ENCODE data around the gene RSF1. TPM values are rescaled to one million over a fixed set of nuclear protein-coding genes. Genes with fewer than 3 reads are reported as not detected.

Gene RSF1
- total RNA-seq, 1 experiment from 2014 or later: 10.6 TPM

- H3K27me3 ChIP-seq (replicated peaks): no peaks in the 10 kb centered on the region
- peaks cover 5% of the 10 kb centered on the region; the same call in 1 of the 2 replicates for H3K4me1 ChIP-seq (replicated peaks)
- peaks cover 5% of the 10 kb centered on the region for H3K36me3 ChIP-seq
- H3K27ac ChIP-seq: no peak overlapping the region; the same call in 1 of the 2 replicates
- H3K9me3 ChIP-seq (replicated peaks): no peaks in the 10 kb centered on the region
- peak overlapping the region; percentile 93 for H3K4me3 ChIP-seq
- DNase-seq (ENCODE audit: low read depth in 1 of 2, low spot score in 2 of 2): no peak
Observed at GRCh38 chr11:77821349-77821851, 878 bp upstream of the RSF1 start.

GRCh38 chr11:77819921-77820564 is 479 bp downstream of the RSF1 start:
- Histone ChIP-seq H3K36me3 (peaks cover 5% of the 10 kb centered on the region), H3K27me3 (replicated peaks) (no peaks in the 10 kb centered on the region), H3K4me1 (replicated peaks) (peaks cover 5% of the 10 kb centered on the region; the same call in 1 of the 2 replicates), H3K9me3 (replicated peaks) (no peaks in the 10 kb centered on the region), H3K4me3 (peak overlapping the region; percentile 93), H3K27ac (peak overlapping the region; percentile 58)
- peak; percentile 24 to 35 for DNase-seq (ENCODE audit: low read depth in 1 of 2, low spot score in 2 of 2)

- H3K4me1 ChIP-seq (replicated peaks): peaks cover 5% of the 10 kb centered on the region; the same call in 1 of the 2 replicates
- H3K4me3 ChIP-seq: peak overlapping the region; percentile 93
- H3K9me3 ChIP-seq (replicated peaks): no peaks in the 10 kb centered on the region
- peak; percentile 42 to 64 for DNase-seq (ENCODE audit: low read depth in 1 of 2, low spot score in 2 of 2)
- peaks cover 5% of the 10 kb centered on the region for H3K36me3 ChIP-seq
- no peaks in the 10 kb centered on the region for H3K27me3 ChIP-seq (replicated peaks)
- H3K27ac ChIP-seq: peak overlapping the region; percentile 58; the same call in 1 of the 2 replicates
Observed at GRCh38 chr11:77819411-77819920, 1.1 kb downstream of the RSF1 start.

GRCh38 chr11:77815459-77815858 is 5.1 kb downstream of the RSF1 start:
- DNase-seq (ENCODE audit: low read depth in 1 of 2, low spot score in 2 of 2): no peak
- H3K27ac ChIP-seq: no peak overlapping the region

GRCh38 chr11:77814848-77815247 is 5.7 kb downstream of the RSF1 start:
- no peaks in the 10 kb centered on the region for H3K27me3 ChIP-seq (replicated peaks)
- H3K9me3 ChIP-seq (replicated peaks): no peaks in the 10 kb centered on the region
- H3K4me3 ChIP-seq: no peak overlapping the region
- no peaks in the 10 kb centered on the region for H3K36me3 ChIP-seq
- no peak for DNase-seq (ENCODE audit: low read depth in 1 of 2, low spot score in 2 of 2)
- peaks cover 5% of the 10 kb centered on the region; the same call in 1 of the 2 replicates for H3K4me1 ChIP-seq (replicated peaks)
- H3K27ac ChIP-seq: no peak overlapping the region

More at GRCh38 chr11:77815459-77815858, 5.1 kb downstream of the RSF1 start:
- Histone ChIP-seq H3K36me3 (peaks cover 4% of the 10 kb centered on the region), H3K4me1 (replicated peaks) (peaks cover 5% of the 10 kb centered on the region; the same call in 1 of the 2 replicates), H3K4me3 (no peak overlapping the region), H3K9me3 (replicated peaks) (no peaks in the 10 kb centered on the region), H3K27me3 (replicated peaks) (no peaks in the 10 kb centered on the region)

GRCh38 chr11:77813256-77813655 is 7.3 kb downstream of the RSF1 start:
- DNase-seq (ENCODE audit: low read depth in 1 of 2, low spot score in 2 of 2): no peak
- no peak overlapping the region for H3K4me3 ChIP-seq
- H3K27ac ChIP-seq: no peak overlapping the region
- H3K36me3 ChIP-seq: no peaks in the 10 kb centered on the region
- no peaks in the 10 kb centered on the region for H3K4me1 ChIP-seq (replicated peaks)
- H3K9me3 ChIP-seq (replicated peaks): no peaks in the 10 kb centered on the region
- no peaks in the 10 kb centered on the region for H3K27me3 ChIP-seq (replicated peaks)

- Histone ChIP-seq H3K4me3 (no peak overlapping the region), H3K9me3 (replicated peaks) (no peaks in the 10 kb centered on the region)
- no peak for DNase-seq (ENCODE audit: low read depth in 1 of 2, low spot score in 2 of 2)
Observed at GRCh38 chr11:77806993-77807392, 13.5 kb downstream of the RSF1 start.

GRCh38 chr11:77806415-77806814 is 14.1 kb downstream of the RSF1 start:
- no peaks in the 10 kb centered on the region for H3K4me1 ChIP-seq (replicated peaks)
- H3K9me3 ChIP-seq (replicated peaks): no peaks in the 10 kb centered on the region
- no peak overlapping the region for H3K27ac ChIP-seq
- H3K4me3 ChIP-seq: no peak overlapping the region
- DNase-seq (ENCODE audit: low read depth in 1 of 2, low spot score in 2 of 2): no peak
- no peaks in the 10 kb centered on the region for H3K27me3 ChIP-seq (replicated peaks)
- no peaks in the 10 kb centered on the region for H3K36me3 ChIP-seq

More at GRCh38 chr11:77806993-77807392, 13.5 kb downstream of the RSF1 start:
- Histone ChIP-seq H3K4me1 (replicated peaks) (no peaks in the 10 kb centered on the region), H3K27me3 (replicated peaks) (no peaks in the 10 kb centered on the region), H3K27ac (no peak overlapping the region), H3K36me3 (no peaks in the 10 kb centered on the region)

GRCh38 chr11:77801477-77801876 is 19.0 kb downstream of the RSF1 start:
- H3K36me3 ChIP-seq: no peaks in the 10 kb centered on the region
- H3K9me3 ChIP-seq (replicated peaks): no peaks in the 10 kb centered on the region
- no peaks in the 10 kb centered on the region for H3K27me3 ChIP-seq (replicated peaks)
- H3K4me3 ChIP-seq: no peak overlapping the region
- H3K27ac ChIP-seq: no peak overlapping the region
- DNase-seq (ENCODE audit: low read depth in 1 of 2, low spot score in 2 of 2): no peak
- H3K4me1 ChIP-seq (replicated peaks): no peaks in the 10 kb centered on the region

- no peak for DNase-seq (ENCODE audit: low read depth in 1 of 2, low spot score in 2 of 2)
- no peaks in the 10 kb centered on the region for H3K36me3 ChIP-seq
- H3K4me3 ChIP-seq: no peak overlapping the region
- no peaks in the 10 kb centered on the region for H3K27me3 ChIP-seq (replicated peaks)
- no peaks in the 10 kb centered on the region for H3K4me1 ChIP-seq (replicated peaks)
- H3K27ac ChIP-seq: no peak overlapping the region
- no peaks in the 10 kb centered on the region for H3K9me3 ChIP-seq (replicated peaks)
Observed at GRCh38 chr11:77800449-77800848, 20.1 kb downstream of the RSF1 start.

GRCh38 chr11:77799338-77799737 is 21.2 kb downstream of the RSF1 start:
- H3K27me3 ChIP-seq (replicated peaks): no peaks in the 10 kb centered on the region
- H3K4me1 ChIP-seq (replicated peaks): no peaks in the 10 kb centered on the region
- DNase-seq (ENCODE audit: low read depth in 1 of 2, low spot score in 2 of 2): no peak
- H3K4me3 ChIP-seq: no peak overlapping the region
- H3K27ac ChIP-seq: no peak overlapping the region
- H3K36me3 ChIP-seq: no peaks in the 10 kb centered on the region
- no peaks in the 10 kb centered on the region for H3K9me3 ChIP-seq (replicated peaks)

GRCh38 chr11:77793972-77794371 is 26.6 kb downstream of the RSF1 start:
- H3K4me3 ChIP-seq: no peak overlapping the region
- H3K36me3 ChIP-seq: no peaks in the 10 kb centered on the region
- H3K4me1 ChIP-seq (replicated peaks): no peaks in the 10 kb centered on the region
- no peaks in the 10 kb centered on the region for H3K27me3 ChIP-seq (replicated peaks)
- H3K9me3 ChIP-seq (replicated peaks): no peaks in the 10 kb centered on the region
- DNase-seq (ENCODE audit: low read depth in 1 of 2, low spot score in 2 of 2): no peak
- H3K27ac ChIP-seq: no peak overlapping the region

- H3K27me3 ChIP-seq (replicated peaks): no peaks in the 10 kb centered on the region
- H3K27ac ChIP-seq: no peak overlapping the region
- no peak for DNase-seq (ENCODE audit: low read depth in 1 of 2, low spot score in 2 of 2)
- no peaks in the 10 kb centered on the region for H3K4me1 ChIP-seq (replicated peaks)
- H3K9me3 ChIP-seq (replicated peaks): no peaks in the 10 kb centered on the region
- H3K4me3 ChIP-seq: no peak overlapping the region
- H3K36me3 ChIP-seq: no peaks in the 10 kb centered on the region
Observed at GRCh38 chr11:77791301-77791700, 29.2 kb downstream of the RSF1 start.

- H3K4me3 ChIP-seq: no peak overlapping the region
- H3K36me3 ChIP-seq: no peaks in the 10 kb centered on the region
- no peaks in the 10 kb centered on the region for H3K4me1 ChIP-seq (replicated peaks)
- H3K9me3 ChIP-seq (replicated peaks): no peaks in the 10 kb centered on the region
- DNase-seq (ENCODE audit: low read depth in 1 of 2, low spot score in 2 of 2): no peak
- H3K27me3 ChIP-seq (replicated peaks): no peaks in the 10 kb centered on the region
- no peak overlapping the region for H3K27ac ChIP-seq
Observed at GRCh38 chr11:77789731-77790476, 30.6 kb downstream of the RSF1 start.
